HuH-7.5 (cell line): Measurements from ENCODE around the gene NANS.
"Not testable (repeated sequence)": the region's sequence is repeated elsewhere in the genome, so short reads cannot be mapped to it uniquely, and the experiment has no call there.

ENCODE experiments used
- DNase-seq: peaks from one replicate; pipeline ENCODE4 v3.0.0; 2011; ENCODE audit warnings: low spot score

Gene NANS

DNA sequence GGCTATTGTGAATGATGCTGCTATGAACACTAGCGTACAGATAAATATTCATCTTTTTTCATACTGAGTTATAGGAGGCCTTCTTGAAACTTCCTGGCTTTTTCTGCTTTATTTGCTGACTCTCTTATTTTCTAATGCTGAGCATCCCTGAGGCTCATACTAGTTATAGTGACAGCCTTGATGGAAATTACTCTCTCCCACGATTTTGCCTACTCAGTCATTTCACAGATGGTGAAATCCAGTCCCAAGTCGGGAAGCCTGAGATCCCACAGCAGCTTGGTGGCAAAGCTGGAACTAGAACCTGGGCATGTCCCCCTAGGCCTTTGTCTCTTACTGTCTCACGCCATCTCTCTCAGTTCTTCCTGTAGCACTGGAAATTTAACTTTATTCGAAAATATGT is 22.4 kb downstream of the NANS start:
- no peak for DNase-seq

DNA sequence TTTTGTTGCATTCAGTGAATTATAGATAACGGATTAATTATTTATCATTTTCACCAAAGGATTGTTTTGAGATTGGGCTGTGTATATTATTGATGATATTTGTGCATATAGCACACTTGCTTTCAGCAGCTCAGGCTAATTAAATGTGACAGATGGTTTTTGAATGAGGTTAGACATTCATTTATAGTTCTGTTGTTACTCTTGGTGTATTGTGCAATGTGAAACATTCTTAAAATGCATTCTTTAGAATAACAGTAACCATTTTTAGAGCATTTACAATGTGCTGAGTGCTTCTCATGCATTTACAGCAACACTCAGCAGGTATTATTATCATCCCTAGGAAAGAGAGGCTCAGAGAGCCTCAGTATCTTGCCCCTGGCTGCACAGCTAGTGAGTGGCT is 23.8 kb downstream of the NANS start:
- DNase-seq = no peak

DNA sequence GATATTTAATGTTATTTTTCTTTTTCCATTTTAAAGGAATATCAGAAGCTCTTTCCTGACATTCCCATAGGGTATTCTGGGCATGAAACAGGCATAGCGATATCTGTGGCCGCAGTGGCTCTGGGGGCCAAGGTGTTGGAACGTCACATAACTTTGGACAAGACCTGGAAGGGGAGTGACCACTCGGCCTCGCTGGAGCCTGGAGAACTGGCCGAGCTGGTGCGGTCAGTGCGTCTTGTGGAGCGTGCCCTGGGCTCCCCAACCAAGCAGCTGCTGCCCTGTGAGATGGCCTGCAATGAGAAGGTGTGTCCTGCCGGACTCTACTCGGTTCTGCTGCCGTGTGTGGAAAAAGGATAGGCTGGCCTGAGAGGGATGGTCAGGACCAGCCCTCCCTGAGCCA is 24.2 kb downstream of the NANS start:
- DNase-seq = no peak

DNA sequence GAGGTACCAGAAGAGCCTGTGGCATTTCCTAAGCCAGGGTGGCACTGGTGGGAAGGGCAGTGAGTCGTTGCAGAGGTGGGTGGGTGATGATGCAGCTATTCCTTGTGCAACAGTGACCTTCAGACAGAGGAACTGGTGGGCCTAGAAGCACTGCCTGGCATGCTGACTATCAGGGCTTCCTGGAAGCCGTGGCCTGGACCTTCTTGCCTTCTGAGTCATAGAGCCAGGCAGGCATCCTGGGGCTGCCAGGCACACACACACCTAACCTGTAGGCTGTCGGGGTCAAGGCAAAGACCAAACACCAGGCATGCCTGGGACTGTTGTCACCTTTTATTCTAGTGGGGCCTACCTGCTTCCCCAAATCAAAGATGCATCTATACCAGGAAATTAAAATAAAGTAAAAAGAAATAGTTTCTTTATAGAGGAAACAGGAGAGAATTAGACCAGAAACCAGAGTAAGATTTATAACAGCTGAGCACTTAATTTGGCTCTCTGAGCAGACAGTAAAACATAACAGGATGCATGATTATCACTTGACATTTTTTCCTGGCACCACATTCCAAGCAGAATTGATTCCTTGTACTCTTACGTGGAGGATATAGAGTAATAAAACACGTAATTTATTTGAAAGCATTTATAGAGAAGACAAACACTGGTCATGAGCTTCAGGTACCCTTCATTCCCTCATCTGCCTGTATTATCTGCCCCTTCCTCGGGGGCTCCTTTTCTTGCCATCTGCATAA is 25.1 kb downstream of the NANS start:
- no peak for DNase-seq

- no peak for DNase-seq
Observed at GRCh38 chr9:98083061-98083501, 26.5 kb downstream of the NANS start.

DNA sequence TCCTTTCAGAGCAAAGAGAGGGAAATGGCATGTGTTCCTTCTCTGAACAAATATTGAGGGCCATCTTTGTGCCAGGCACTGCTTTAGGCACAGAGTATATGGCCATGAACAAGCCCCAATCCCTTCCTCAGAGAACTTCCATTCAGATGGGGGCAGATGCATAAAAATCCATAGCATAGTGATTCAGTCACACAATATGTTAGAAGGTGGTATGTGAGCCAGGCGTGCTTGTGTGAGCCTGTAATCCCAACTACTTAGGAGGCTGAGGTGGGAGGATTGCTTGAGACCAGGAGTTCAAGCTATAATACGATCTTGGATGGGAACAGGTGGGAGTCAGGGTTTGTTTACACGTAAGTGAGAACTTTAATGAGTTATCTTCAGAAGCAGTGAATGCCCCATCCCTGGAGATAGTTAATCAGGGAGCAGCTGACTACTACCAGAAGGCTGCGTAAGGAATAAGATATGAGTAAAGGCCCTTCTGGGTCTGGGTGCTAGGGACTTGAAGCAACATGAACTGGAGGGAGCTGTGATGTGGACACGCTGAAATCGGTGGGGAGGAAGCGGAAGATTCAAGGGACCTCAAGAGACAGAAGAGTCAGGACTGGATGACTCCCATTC is 27.1 kb downstream of the NANS start:
- no peak for DNase-seq

GRCh38 chr9:98084396-98084795 is 27.9 kb downstream of the NANS start:
- DNase-seq = no peak

GRCh38 chr9:98085058-98085457 is 28.5 kb downstream of the NANS start:
- no peak for DNase-seq

GRCh38 chr9:98085944-98086343 is 29.4 kb downstream of the NANS start:
- no peak for DNase-seq

DNA sequence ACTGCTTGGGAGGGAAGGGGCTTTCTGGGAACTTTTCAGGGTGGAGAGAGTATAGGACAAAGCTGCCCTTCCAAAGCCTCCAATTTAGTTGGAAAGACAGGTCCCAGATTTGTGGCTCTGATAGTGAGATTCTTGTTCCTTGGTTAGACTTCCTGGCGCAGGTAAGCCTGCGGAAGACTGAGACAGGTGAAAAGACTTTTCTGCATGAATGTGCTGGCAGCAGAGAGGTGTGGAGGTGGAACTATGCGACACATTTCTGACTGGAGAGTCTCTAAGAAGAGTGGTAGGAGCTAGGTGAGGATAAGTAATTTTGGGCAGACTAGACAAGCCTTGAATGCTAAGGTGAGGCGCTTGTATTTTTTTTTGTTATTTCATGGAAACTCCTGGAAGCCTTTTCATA is 29.9 kb downstream of the NANS start:
- DNase-seq = no peak

DNA sequence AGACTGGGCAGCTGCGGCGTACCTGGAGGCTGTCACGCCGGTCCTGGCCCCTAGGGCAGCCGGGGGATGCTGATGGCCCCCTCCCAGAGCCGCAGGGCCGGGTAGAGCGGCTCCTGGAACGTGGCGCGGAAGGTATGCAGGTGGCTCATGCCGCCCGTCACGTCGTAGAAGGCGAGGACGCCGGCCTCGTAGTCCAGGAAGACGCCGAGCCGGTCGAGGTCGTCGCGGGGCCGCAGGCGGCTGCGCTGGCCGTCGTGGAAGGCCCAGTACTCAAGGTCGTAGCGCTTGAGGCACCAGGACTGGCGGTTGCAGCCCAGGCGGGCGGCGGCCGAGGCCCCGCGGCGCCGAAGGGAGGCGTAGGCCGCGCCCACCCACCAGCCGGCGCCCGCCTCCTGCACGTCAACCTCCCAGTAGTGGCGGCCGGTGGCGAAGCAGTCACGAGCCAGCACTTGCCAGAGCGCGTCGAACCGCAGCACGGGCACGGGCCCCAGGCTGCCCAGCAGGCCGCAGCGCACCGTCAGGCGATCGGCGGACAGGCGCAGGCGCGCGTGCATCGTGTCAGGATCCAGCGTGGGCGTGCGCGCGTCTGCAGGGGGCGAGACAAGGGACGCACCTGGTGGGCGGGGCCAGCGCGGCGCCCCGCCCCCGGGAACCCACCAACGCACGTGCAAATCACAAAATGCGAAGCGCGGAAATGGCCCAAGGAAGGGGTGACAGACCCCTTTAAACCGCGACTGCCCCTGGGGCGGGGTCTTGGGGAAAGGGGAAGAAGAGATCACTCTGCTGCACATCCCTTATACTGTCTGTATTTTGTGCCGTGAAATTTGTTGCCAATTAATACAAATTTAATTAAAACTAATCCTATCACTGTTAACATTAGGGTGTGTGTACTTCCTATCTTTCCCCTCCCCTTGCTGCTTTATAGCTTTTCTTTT is 31.2 kb downstream of the NANS start:
- DNase-seq = no peak

DNA sequence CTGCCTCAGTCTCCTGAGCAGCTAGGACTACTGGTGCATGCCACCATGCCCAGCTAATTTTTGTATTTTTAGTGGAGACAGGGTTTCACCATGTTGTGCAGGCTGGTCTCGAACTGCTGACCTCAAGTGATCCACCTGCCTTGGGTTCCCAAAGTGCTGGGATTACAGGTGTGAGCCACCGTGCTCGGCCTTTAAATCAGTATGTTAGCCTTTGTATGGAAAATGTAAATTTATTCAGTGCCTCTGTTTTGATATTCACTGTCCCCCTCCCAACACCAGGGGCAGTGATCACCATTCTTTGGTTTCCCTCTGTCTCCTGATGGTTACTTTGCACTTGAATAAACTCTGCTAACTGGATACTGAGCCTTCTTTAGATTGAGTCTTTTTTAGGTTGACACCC is 34.1 kb downstream of the NANS start:
- DNase-seq = not testable (repeated sequence)

- DNase-seq = no peak
Observed at GRCh38 chr9:98091735-98092612, 35.4 kb downstream of the NANS start.

DNA sequence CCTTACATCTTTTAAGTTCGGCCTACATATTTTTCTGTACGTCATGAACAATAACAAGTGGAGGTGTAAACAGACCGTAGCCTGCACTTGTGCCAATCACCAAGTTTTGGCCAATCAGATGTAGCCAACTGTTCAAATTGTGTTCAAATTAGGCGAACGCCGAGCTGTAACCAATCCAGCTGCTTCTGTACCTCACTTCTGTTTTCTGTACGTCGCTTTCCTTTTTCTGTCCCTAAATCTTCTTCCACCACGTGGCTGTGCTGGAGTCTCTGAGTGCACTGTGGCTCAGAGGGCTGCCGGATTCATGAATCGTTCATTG is 36.0 kb downstream of the NANS start:
- DNase-seq = no peak

GRCh38 chr9:98094316-98094715 is 37.8 kb downstream of the NANS start:
- no peak for DNase-seq

GRCh38 chr9:98094851-98095250 is 38.3 kb downstream of the NANS start:
- no peak for DNase-seq

DNA sequence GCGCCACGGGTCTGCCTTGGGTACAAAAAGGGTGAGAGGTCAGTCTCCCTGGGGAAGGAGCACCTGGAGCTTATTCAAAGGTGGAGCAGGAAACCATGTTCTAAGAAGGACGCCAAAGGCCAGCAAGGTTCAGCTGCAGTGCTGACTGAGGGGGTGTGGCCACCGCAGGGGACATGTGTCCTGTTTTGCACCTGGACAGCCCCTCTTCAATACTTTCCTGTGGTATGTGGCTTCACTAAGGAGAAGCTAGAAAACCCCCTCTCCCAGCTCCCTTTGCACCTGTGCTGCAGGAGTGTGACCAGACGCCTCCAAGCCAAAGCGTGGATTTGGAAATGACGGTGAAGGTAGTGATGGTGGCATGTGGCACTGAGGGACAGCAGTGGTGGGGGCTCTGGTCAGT is 38.9 kb downstream of the NANS start:
- no peak for DNase-seq

DNA sequence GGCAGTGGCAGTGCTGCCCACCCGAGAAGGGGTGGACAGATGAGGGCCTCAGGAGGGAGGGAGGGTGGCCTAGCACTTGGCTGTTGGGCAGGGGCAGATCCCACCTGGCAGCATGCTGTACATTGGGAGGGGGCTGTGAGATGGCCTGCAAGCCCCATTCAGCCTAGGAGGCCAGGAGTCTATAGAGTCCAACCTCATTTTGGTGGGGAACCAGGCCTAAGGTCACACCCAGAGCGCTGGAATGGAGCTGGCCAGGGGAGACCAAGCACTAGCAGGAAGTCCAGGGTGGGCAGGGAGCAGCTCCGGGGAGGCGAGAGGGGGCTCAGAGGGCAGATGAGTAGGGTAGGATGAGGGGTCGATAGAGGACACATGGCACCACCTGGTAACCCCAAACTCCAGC is 39.6 kb downstream of the NANS start:
- DNase-seq = no peak

GRCh38 chr9:98097836-98098235 is 41.3 kb downstream of the NANS start:
- no peak for DNase-seq

- no peak for DNase-seq
Observed at GRCh38 chr9:98099346-98099745, 42.8 kb downstream of the NANS start.

DNA sequence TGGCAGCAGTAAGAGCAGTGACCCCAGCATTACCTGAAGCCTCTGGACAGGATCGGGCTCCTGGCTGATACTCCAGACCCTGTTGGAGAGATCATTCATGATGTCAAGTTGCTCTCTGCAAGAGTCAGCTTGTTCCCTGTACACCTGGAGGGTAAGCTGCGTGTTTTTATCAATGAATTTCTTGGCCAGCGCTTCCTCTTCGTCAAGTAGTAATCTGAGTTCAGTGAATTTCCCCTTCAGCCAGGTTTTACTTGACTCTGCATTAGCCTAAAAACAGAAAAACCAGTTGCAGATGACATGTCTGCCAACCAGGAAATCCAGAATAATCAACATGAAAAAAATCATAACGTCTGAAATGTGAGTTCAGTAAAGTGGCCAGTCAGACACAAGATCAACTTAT is 43.4 kb downstream of the NANS start:
- no peak for DNase-seq

DNA sequence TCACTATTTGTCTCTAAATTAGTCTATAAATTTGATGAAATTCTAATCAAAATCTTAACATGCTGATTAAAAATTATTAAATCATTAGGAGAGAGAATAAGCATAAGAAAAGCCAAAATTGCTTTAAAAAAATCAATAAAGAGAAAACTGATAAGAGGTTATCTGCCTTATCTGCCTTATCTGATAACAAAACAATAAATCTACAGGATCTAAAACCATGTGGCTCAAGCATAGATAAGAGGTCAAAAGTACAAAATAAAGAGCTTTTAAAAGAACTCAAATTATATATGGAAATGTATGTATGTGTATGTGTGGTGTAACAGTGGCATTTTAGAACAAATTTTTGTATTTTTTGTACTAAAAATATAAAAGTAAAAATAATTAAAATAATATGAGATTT is 43.9 kb downstream of the NANS start:
- DNase-seq = no peak
